GM21717 (cell line): ENCODE measurements around the gene ZNF407.
A peak's percentile ranks its signal among the peaks of the same experiment; 100 is the strongest.

Experiments
- ATAC-seq: cut with Tn5 transposase; IDR thresholded peaks from one replicate; pipeline ENCODE4 v1.9.1; 2021; ENCODE audit warnings: mild to moderate bottlenecking, moderate library complexity; ENCODE audit not compliant: unreplicated experiment

Gene ZNF407

GRCh38 chr18:74866577-74866976, 268.9 kb downstream of the ZNF407 start:
- no peak for ATAC-seq

- ATAC-seq = no peak
Measured at GRCh38 chr18:74868461-74868860, 270.8 kb downstream of the ZNF407 start.

- peak; percentile 92 for ATAC-seq
Measured at GRCh38 chr18:74869904-74870863, 272.5 kb downstream of the ZNF407 start.

- no peak for ATAC-seq
Measured at GRCh38 chr18:74870950-74871349, 273.3 kb downstream of the ZNF407 start.

GRCh38 chr18:74873629-74874028, 276.0 kb downstream of the ZNF407 start:
- ATAC-seq = no peak

- ATAC-seq = no peak
Measured at GRCh38 chr18:74874351-74874750, 276.7 kb downstream of the ZNF407 start.

- no peak for ATAC-seq
Measured at GRCh38 chr18:74876630-74877243, 279.1 kb downstream of the ZNF407 start.

GRCh38 chr18:74878267-74878666, 280.6 kb downstream of the ZNF407 start:
- ATAC-seq = no peak

- ATAC-seq = no peak
Measured at GRCh38 chr18:74880706-74881278, 283.1 kb downstream of the ZNF407 start.

GRCh38 chr18:74892066-74892627, 294.5 kb downstream of the ZNF407 start:
- ATAC-seq = no peak

- ATAC-seq = no peak
Measured at GRCh38 chr18:74895686-74896085, 298.0 kb downstream of the ZNF407 start.

- peak; percentile 68 for ATAC-seq
Measured at GRCh38 chr18:74896390-74896991, 298.8 kb downstream of the ZNF407 start.

- ATAC-seq = no peak
Measured at GRCh38 chr18:74897971-74898657, 300.4 kb downstream of the ZNF407 start.

GRCh38 chr18:74898965-74899364, 301.3 kb downstream of the ZNF407 start:
- no peak for ATAC-seq

GRCh38 chr18:74899554-74899953, 301.9 kb downstream of the ZNF407 start:
- ATAC-seq = no peak

- ATAC-seq = no peak
Measured at GRCh38 chr18:74901362-74902146, 303.9 kb downstream of the ZNF407 start.

- no peak for ATAC-seq
Measured at GRCh38 chr18:74902147-74902455, 304.4 kb downstream of the ZNF407 start.

GRCh38 chr18:74905247-74905646, 307.6 kb downstream of the ZNF407 start:
- no peak for ATAC-seq

- ATAC-seq = no peak
Measured at GRCh38 chr18:74906184-74906583, 308.5 kb downstream of the ZNF407 start.

GRCh38 chr18:74914052-74914591, 316.5 kb downstream of the ZNF407 start:
- no peak for ATAC-seq
